GM13977 (cell line): ENCODE measurements around the gene FAM168A.

Source experiments
- DNase-seq: peaks from one replicate; pipeline ENCODE4 v3.0.0; 2012; ENCODE audit warnings: low spot score
- CTCF ChIP-seq: IDR thresholded peaks from 2 replicates; pipeline ENCODE4 v1.5.1; 2012; ENCODE audit warnings: mild to moderate bottlenecking, control low read depth; ENCODE audit not compliant: insufficient read depth; ENCODE audit errors: extremely low read depth, missing control alignments
- in situ Hi-C: fragments of 300-500 bp; cut with MboI; formaldehyde crosslinking; loops from one replicate; pipeline ENCODE4 v1.12.0; 2022; ENCODE audit warnings: low sequenced_read_pairs, low pct_unique_long_range_greater_than_20kb, mixed read lengths, inconsistent platforms; ENCODE audit not compliant: unreplicated experiment

FAM168A gene

GRCh38 chr11:73431396-73431795, 166.5 kb downstream of the FAM168A start:
- in situ Hi-C loops = no loop called here
- DNase-seq = no peak
- no peak for TF ChIP-seq CTCF

GRCh38 chr11:73430326-73430725, 167.6 kb downstream of the FAM168A start:
- no peak for DNase-seq
- in situ Hi-C loops = no loop called here
- TF ChIP-seq CTCF = no peak

GRCh38 chr11:73429121-73429750, 168.7 kb downstream of the FAM168A start:
- in situ Hi-C loops = no loop called here
- TF ChIP-seq CTCF = no peak
- DNase-seq = no peak

GRCh38 chr11:73428699-73429098, 169.2 kb downstream of the FAM168A start:
- no peak for DNase-seq
- TF ChIP-seq CTCF = no peak
- in situ Hi-C loops = no loop called here

GRCh38 chr11:73428227-73428626, 169.7 kb downstream of the FAM168A start:
- no peak for TF ChIP-seq CTCF
- DNase-seq = no peak
- in situ Hi-C loops = no loop called here

GRCh38 chr11:73426219-73426850, 171.6 kb downstream of the FAM168A start:
- in situ Hi-C loops = no loop called here
- TF ChIP-seq CTCF = no peak
- DNase-seq = no peak

GRCh38 chr11:73425108-73425507, 172.8 kb downstream of the FAM168A start:
- TF ChIP-seq CTCF = no peak
- DNase-seq = no peak
- in situ Hi-C loops = no loop called here
